ENCODE data around the gene COG7.
"Not testable (repeated sequence)": the region's sequence is repeated elsewhere in the genome, so short reads cannot be mapped to it uniquely, and the experiment has no call there.

Gene COG7

DNA sequence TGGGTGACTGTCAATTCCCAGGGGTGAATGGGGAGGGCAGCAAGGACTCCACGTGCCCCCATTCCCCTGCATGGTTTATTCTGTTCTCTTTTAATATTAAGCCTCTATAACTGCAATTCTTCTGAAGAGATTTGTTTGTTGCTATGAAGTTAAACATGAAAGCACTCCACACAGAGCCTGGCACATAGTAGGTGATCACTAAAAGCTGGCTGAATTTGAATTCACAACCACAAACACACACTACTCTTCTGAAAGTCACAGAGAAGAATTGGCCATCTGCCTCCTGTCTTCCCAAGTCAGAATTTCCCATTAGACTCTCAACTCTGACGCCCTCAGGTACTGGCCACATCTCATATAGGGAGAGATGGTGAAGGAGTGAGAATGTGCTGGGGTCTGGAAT, 55.5 kb downstream of the COG7 start:
- no peak for DNase-seq (ENCODE audit: low read depth)

GRCh38 chr16:23395732-23396131, 57.3 kb downstream of the COG7 start:
- no peak for TF ChIP-seq CTCF (conservative IDR thresholded peaks at IDR 0.05; ENCODE audit: low read depth, low read length)
- H3K4me3 ChIP-seq (ENCODE audit: low read depth, low read length): no peak overlapping the region
- no peak for DNase-seq (ENCODE audit: low read depth)

More for the DNA sequence above, 55.5 kb downstream of the COG7 start:
- no peak for TF ChIP-seq CTCF (conservative IDR thresholded peaks at IDR 0.05; ENCODE audit: low read depth, low read length)
- no peak overlapping the region for H3K4me3 ChIP-seq (ENCODE audit: low read depth, low read length)

- no peak for DNase-seq (ENCODE audit: low read depth)
- no peak overlapping the region for H3K4me3 ChIP-seq (ENCODE audit: low read depth, low read length)
- TF ChIP-seq CTCF (conservative IDR thresholded peaks at IDR 0.05; ENCODE audit: low read depth, low read length): no peak
Observed at GRCh38 chr16:23394141-23394831, 58.7 kb downstream of the COG7 start.

DNA sequence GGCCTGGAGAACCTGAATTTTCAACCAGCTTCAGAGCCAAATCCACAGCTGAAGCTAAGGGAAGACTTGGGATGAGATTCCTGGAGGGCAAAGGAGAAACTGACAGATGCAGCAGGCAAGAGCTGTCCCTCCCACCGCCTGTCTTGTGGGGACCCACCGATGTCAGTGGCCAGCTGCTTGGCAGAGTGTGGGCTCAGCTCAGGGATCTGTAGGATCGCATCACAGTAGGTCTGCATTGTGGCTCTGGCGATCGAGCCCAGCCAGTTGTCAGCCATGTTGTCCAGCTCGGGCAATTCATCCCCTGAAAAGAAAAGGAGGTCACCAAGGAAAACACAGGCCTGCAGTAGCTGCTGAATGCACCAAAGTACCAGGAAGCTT, 60.8 kb downstream of the COG7 start:
- H3K4me3 ChIP-seq (ENCODE audit: low read depth, low read length): no peak overlapping the region
- TF ChIP-seq CTCF (conservative IDR thresholded peaks at IDR 0.05; ENCODE audit: low read depth, low read length): no peak
- DNase-seq (ENCODE audit: low read depth): no peak

DNA sequence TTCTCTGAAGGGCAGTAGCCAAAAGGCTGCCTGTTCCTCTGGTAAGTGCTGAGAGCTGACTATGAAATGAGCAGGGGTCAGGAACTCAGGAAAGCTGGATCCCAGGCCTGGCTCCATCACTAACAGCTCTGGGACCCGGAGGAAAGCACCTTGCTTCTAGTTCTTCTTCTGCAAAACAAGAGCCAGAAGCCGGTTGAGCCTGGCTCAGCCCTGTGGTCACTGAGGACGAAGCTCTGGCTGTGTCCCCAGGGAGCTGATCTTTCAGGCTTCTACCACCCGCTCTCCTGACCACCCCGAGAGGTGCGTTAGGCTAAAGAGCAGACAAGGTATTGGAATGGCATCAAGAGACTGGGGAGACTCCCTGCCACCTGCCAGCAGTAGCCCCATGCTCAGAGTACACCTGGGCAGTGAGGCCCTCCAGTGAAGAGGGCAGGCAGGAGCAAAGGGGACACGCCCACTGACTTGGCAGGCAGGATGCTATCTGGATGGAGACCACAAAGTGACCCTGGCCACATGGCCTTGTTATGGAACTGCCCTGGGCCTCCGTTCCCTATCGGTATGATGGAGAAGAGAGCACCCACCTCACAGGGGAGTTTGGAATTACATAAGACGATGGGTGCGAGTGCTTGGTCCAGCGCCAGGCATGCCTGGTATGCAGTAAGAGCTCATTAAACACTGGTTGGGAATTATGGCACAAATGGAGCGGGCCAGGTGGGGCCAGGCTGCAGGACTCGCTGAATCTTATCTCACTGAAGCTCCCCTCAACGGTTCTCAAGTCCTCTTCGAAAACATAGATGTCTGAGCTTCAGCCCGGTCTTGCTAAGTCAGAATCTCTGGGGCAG, 61.4 kb downstream of the COG7 start:
- no peak for DNase-seq (ENCODE audit: low read depth)
- no peak for TF ChIP-seq CTCF (conservative IDR thresholded peaks at IDR 0.05; ENCODE audit: low read depth, low read length)

DNA sequence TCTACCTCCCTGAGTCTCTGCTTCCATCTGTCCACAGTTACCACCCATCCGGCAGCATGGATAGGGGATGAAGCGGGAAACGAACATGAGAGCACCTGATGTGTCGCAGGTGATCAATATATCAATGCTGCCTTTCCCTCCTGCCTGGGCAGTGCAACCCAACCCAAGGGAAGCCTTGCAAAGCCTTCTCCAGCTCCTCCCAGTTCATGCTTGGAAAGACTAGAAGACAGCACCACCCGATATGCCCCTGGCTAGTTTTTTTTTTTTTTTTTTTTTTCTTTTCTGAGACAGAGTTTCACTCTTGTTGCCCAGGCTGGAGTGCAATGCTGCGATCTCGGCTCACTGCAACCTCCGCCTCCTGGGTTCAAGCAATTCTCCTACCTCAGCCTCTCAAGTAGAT, 63.1 kb downstream of the COG7 start:
- not testable (repeated sequence) for H3K4me3 ChIP-seq (ENCODE audit: low read depth, low read length); DNase-seq (ENCODE audit: low read depth)

More for the DNA sequence above, 61.4 kb downstream of the COG7 start:
- H3K4me3 ChIP-seq (ENCODE audit: low read depth, low read length): no peak overlapping the region

DNA sequence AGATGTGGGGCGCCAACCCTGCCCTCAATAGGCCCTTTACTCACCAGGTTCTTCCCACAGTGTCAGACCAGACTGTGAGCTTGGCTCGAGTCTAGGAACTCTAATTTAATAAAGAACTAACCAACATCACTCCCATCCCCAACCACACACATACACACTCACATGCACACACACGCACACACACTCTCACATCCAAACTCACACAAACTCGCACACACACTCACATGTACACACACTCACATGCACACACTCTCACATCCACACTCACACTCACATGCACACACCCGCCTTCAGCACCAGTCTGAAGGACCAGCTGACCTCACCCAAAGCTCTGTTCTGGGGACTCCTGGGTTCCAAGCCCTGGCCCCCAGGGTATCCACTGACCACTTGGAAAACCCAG, 63.8 kb downstream of the COG7 start:
- no peak for DNase-seq (ENCODE audit: low read depth)
- H3K4me3 ChIP-seq (ENCODE audit: low read depth, low read length): no peak overlapping the region
- TF ChIP-seq CTCF (conservative IDR thresholded peaks at IDR 0.05; ENCODE audit: low read depth, low read length): no peak

All from choroid plexus epithelial cell (primary cell).